Measurements from ENCODE around the gene BDKRB1.
A peak's percentile ranks its signal among the peaks of the same experiment; 100 is the strongest.

The BDKRB1 gene

GRCh38 chr14:96261772-96262655 is 6.0 kb downstream of the BDKRB1 start:
- peak in 1 of 2 donors; percentile 32 for ATAC-seq

- ATAC-seq: no peak
Measured at GRCh38 chr14:96263347-96264199, 7.6 kb downstream of the BDKRB1 start.

DNA sequence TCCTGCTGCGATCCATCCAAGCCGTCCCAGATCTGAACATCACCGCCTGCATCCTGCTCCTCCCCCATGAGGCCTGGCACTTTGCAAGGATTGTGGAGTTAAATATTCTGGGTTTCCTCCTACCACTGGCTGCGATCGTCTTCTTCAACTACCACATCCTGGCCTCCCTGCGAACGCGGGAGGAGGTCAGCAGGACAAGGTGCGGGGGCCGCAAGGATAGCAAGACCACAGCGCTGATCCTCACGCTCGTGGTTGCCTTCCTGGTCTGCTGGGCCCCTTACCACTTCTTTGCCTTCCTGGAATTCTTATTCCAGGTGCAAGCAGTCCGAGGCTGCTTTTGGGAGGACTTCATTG is 8.2 kb downstream of the BDKRB1 start:
- ATAC-seq: no peak

GRCh38 chr14:96264853-96265252 is 8.8 kb downstream of the BDKRB1 start:
- no peak for ATAC-seq

- no peak for ATAC-seq
Measured at GRCh38 chr14:96265383-96266095, 9.5 kb downstream of the BDKRB1 start.

DNA sequence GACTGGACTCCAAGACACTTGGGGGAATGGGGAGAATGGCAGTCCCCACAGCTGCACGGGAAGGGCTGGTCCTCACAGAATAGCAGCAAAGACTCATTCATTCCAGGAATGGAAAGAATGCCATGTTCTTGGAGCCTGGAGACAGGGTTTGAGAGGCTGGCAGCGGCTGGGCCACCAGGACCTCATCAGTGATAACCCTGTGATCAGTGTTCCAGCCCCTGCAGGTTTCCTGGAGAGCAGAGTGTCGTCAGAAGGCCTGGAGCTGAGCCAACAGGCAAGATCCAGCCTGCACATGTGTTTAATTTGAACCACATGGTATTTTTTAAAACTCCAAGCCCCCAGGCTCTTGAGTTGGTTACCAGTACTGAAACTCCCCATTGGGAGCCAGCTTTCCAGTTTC is 11.3 kb downstream of the BDKRB1 start:
- ATAC-seq: no peak

GRCh38 chr14:96267916-96268315 is 11.9 kb downstream of the BDKRB1 start:
- ATAC-seq: no peak

DNA sequence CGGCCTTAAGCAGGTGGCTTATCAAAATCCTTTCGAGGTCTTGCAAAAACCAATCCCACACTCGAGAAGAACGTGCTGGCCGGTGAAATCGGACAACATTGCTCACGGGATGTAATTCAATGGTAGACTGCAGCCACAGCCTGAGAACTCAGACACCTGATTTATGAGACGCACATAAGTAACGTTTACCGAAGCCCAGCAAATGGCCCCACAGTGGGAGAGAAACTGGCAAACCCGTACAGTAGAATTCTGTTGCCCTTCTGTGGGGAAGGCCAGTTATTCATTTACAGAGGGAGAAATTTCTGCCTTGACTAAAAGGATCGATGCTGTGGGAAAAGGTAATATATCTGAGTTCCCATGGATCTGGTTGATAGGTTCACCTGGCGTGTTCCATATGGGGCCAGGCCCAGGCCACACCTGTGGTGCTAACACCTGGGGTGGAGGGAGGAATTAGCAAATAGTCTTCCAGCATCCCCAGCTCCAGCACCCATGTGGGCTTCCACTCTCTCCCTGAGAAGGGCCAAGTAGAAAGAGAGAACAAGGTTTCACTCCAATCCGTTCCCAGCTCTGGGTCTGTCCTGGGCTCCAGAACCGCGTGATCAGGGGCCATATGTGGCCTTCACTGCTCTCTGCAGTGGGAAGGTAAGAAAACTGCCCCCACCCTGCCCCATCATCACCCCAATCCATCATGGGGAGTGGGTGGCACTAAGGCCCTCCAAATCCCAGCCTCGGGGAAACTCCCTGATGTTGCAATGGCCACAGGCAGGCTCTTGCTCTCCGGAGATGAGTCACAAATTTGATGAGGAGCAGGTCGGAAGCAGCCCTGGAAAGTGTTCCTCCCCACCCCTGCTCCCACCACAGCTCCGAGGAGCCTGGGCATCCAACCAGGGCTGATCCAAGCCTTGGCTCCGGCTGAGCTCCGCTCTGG is 12.7 kb downstream of the BDKRB1 start:
- no peak for ATAC-seq

DNA sequence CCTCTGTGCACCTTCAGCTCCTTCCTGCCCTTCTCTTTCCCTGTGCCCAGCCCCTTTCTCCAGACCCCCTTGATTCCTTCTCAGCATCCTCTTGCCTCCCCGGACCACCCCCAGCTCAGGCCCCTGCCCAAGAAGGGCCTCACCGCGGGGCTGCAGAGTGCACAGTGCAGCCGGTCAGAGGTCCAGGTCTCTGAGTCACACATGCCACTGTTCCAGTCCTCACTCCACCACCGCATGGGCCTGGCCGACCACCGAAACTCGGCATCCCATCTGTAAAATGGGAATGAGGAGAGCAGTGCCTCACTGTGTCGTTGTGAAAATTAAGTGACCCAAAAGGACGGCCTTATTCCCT is 13.3 kb downstream of the BDKRB1 start:
- ATAC-seq: no peak

DNA sequence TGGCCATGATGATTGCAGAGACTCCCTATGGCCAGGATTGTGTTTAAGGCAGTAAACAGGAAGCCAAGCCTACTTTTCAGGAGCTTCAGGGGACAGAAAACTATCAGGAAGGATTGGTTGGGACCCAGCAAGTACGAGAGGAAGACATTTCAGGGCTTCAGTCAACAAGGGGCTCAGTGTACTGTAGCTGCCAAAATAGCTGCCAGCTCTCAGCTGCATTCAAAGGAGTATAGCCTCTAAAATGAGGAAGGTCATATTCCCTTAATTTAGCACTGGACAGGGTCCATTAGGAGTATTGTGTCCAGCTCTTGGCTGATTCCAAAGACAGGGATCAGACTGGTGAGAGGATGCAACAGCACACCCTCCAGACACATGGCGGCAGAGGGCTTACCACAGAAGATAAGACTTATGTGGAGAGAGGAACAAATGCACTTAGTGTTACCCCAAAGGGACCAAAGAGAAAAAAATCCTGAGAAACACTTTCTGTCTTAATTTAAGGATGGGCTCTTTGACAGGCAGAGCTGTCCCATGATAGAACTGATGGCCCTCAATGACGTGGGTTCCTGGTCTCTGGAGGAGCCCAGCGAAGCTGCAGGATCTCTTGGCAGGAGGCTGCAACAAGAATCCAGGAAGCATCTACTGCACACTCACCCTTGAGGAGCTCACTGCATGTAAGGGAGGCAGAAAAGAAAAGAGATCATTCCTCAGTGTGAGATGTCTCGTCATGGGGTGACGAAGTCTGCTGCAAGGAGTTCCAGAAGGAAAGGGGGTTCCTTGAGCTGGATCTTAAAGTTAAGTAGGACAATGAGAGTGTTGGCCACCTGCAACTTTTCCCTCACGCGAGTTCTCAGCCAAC is 14.8 kb downstream of the BDKRB1 start:
- no peak for ATAC-seq

- ATAC-seq: no peak
Measured at GRCh38 chr14:96271421-96271762, 15.4 kb downstream of the BDKRB1 start.

DNA sequence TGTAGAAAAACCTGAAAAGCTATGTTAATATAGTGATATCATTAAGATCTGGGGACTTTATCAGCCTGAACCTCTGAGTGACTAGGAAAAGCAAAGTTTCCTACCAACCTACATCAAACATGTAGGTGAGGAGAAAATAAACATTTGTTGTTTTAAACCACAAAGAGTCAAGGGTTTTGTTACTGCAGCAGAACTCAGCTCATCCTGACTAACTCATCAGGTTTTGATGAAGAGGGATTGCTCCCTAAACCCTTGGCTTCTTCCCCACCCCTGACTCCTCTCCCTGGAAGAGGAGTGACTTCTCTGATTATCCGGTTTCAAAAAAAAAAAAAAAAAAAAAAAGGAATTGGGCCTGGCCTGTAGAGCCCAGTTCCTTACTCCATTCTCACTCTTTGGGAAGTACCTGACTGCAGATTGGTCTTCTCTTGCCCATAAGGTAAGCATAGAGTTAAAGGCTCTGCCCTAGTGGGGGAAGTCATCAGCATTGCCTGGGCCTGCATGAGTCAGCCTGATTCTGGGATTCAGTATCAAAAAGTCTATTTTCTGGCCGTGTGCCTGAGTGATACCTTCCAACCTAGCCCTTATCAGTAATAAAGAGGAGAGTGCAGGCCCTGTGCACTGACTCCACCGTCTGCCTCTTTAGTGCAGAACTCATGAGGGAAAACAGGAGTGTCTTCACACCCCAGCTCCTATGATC is 16.9 kb downstream of the BDKRB1 start:
- no peak for ATAC-seq

- no peak for ATAC-seq
Measured at GRCh38 chr14:96273629-96274028, 17.6 kb downstream of the BDKRB1 start.

DNA sequence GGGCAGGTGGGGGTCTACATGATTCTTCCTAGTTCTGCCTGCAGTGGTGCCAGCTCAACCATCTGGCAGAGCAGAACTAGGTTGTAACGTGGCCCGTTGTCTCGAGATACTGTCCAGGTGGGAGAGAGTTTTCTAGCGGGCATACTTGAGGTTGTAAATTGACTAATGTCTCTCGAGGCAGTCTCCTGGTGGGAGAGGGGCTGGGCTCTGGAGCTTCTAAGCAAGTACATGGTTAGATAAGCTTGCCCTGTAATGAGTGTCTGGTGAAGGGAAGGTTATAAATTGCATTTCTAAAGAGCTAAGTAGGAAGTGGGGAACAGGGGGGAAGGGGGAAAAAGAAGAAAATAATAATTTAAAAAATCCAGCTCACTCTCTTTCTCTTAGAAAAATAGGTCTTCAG is 18.1 kb downstream of the BDKRB1 start:
- ATAC-seq: no peak

GRCh38 chr14:96274543-96274942 is 18.5 kb downstream of the BDKRB1 start:
- ATAC-seq: no peak

DNA sequence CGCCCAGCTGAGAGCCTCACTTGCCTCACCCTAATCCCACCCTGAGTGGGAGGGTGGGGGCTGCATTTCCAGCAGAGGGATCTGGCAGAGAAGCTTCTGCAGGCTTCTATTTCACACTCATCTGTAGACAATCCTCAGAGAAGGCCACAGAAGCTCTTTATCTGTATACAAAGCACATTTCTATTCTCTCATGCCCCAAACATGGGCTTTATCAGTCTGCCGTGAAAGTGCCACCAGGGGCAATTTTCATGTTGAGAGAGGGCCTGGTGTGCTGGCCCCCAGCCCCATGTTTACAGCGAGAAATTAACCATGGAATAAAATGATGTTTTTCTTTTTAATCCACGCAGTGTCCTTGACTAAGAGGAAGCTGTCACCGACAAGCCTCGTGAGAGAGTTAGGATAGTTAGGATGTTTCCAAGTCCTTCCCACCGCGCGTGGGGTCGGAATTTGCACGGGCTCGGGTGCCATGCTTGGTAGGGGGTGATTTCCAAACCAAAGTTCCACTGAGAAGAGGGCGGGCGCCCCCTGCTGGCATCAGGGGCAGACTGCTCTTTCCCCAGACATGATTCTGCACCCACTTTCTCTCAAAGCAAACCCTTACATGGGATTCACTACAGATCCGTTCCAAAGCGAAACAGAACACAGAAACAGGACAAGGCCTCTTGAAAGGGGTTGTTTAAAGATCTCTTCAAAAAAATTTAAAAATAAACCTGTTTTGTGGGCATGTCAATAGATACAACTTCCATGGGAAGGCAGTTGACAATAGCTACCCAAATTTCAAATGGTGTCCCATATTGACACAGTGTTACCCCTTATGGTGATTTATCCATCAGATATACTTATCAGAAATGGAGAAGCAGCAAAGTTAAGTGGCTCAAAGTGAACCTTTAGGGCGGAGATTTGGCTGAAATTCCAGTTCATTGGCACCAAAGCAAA is 19.4 kb downstream of the BDKRB1 start:
- no peak for ATAC-seq

- no peak for ATAC-seq
Measured at GRCh38 chr14:96277890-96278289, 21.9 kb downstream of the BDKRB1 start.

- ATAC-seq: no peak
Measured at GRCh38 chr14:96279564-96279963, 23.6 kb downstream of the BDKRB1 start.

DNA sequence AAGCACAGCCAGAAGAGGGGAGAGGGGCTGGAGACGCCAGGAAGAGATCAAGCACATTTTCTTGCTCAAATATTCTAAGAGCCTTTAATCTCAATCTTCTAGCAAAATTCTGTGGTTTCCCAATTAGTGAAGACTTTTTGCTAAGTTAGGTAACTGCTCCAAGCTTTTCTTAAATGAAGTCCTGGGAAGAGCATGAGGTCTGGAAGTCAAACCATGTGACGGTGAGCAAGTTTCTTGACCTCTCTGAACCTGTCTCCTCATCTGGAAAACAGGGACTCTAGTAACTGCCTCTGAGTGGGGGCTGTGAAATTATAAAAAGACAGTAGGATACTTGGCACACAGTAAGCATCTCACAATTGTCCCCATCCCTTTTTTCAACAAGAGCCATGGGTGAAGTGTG is 24.1 kb downstream of the BDKRB1 start:
- no peak for ATAC-seq

- no peak for ATAC-seq
Measured at GRCh38 chr14:96281486-96281885, 25.5 kb downstream of the BDKRB1 start.
